Measurements from ENCODE around the gene ADAM11.

DNA sequence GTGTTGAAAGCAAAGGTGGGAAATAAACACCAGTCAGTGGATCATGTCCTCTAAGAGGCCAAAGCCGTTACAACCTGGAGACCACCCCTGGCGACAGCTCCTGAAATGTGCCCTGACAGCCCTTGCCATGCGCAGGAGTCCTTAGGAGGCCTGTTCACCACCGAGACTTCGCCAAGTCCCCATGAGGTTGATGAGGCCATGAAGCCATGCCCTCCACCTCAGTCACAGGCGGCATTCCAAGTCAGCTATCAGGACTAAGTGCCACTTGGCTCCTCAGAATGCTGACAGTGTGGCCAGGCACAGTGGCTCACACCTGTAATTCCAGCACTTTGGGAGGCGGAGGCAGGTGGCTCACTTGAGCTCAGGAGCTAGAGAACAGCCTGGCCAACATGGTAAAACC is 27.1 kb downstream of the ADAM11 start:
- TF ChIP-seq, protein P1, sequence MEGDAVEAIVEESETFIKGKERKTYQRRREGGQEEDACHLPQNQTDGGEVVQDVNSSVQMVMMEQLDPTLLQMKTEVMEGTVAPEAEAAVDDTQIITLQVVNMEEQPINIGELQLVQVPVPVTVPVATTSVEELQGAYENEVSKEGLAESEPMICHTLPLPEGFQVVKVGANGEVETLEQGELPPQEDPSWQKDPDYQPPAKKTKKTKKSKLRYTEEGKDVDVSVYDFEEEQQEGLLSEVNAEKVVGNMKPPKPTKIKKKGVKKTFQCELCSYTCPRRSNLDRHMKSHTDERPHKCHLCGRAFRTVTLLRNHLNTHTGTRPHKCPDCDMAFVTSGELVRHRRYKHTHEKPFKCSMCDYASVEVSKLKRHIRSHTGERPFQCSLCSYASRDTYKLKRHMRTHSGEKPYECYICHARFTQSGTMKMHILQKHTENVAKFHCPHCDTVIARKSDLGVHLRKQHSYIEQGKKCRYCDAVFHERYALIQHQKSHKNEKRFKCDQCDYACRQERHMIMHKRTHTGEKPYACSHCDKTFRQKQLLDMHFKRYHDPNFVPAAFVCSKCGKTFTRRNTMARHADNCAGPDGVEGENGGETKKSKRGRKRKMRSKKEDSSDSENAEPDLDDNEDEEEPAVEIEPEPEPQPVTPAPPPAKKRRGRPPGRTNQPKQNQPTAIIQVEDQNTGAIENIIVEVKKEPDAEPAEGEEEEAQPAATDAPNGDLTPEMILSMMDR (IDR thresholded peaks at IDR 0.05; ENCODE audit: control extremely low read depth in 1 of 3, insufficient read depth in 1 of 3, low read depth in 1 of 3, low read length in 3 of 3): no peak
- no peak for TF ChIP-seq CBX5 (IDR thresholded peaks at IDR 0.05; ENCODE audit: low read depth, low read length)
- TF ChIP-seq SAP30 (IDR thresholded peaks at IDR 0.05; ENCODE audit: insufficient read depth, insufficient replicate concordance, low read length): no peak
- no peak for TF ChIP-seq YY1 (IDR thresholded peaks at IDR 0.05; ENCODE audit: low read depth, low read length)
- TF ChIP-seq FOSL1 (IDR thresholded peaks at IDR 0.05; ENCODE audit: insufficient read depth, low read depth, low read length): no peak

Data from H1 (cell line).